ENCODE results near the gene BABAM1. TPM values are rescaled to one million over a fixed set of nuclear protein-coding genes. Genes with fewer than 3 reads are reported as not detected.
A peak's percentile ranks its signal among the peaks of the same experiment; 100 is the strongest.

The BABAM1 gene
- total RNA-seq, 3 donors from 2014 or later (not counting 1 experiment from before 2014, with no cell fraction given) = 106 to 127 (median 106) TPM

DNA sequence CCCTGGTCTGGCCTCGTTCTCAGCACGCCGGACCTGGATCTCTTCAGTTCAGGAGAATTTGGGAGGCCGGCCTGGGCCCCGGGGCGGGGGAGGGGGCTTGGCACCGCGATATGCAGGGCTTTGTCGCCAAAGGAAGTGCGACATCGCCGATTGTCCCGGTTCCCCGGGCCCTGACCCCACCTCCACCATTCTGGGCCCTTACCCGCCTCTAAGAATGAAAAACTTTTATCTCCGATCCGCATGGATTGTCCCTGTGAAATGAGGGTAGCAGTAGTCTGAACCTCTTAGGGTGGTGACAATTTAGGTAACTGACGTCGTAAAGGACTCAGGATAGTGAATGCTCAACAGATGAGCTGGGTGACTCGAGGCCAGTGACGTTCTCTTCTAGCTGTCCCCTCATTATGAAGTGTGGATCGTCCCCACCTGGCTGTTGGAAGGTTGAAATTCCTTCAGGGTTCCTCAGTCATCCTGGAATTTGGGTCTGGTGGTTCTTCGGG, 42.8 kb downstream of the BABAM1 start:
- WGBS (ENCODE audit: insufficient coverage) = 6% methylated on average over 20 of the region's 23 CpGs
- ATAC-seq = no peak
- Histone ChIP-seq H3K27me3 (ENCODE audit: control insufficient read depth, insufficient read depth, low read length) (no peaks in the 10 kb centered on the region), H3K36me3 (ENCODE audit: control insufficient read depth, insufficient read depth, low read length) (peaks cover 11% of the 10 kb centered on the region), H3K4me3 (ENCODE audit: low read length) (peak overlapping the region; percentile 76), H3K27ac (ENCODE audit: low read length) (peak overlapping the region; percentile 61), H3K4me1 (ENCODE audit: control insufficient read depth, insufficient read depth, low read length) (peaks cover 31% of the 10 kb centered on the region), H3K9me3 (ENCODE audit: control insufficient read depth, insufficient read depth, low read length) (no peaks in the 10 kb centered on the region)
- H3K27ac Mint-ChIP-seq = peak overlapping the region; percentile 92 to 93
- intact Hi-C loops (cut with micrococcal nuclease) = loop anchor here (1.0 kb wide), 1 partner anchor 27 kb away; the partner anchor contains the start of gene GTPBP3
- TF ChIP-seq, protein P1, sequence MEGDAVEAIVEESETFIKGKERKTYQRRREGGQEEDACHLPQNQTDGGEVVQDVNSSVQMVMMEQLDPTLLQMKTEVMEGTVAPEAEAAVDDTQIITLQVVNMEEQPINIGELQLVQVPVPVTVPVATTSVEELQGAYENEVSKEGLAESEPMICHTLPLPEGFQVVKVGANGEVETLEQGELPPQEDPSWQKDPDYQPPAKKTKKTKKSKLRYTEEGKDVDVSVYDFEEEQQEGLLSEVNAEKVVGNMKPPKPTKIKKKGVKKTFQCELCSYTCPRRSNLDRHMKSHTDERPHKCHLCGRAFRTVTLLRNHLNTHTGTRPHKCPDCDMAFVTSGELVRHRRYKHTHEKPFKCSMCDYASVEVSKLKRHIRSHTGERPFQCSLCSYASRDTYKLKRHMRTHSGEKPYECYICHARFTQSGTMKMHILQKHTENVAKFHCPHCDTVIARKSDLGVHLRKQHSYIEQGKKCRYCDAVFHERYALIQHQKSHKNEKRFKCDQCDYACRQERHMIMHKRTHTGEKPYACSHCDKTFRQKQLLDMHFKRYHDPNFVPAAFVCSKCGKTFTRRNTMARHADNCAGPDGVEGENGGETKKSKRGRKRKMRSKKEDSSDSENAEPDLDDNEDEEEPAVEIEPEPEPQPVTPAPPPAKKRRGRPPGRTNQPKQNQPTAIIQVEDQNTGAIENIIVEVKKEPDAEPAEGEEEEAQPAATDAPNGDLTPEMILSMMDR (IDR thresholded peaks at IDR 0.05) = no peak
- peaks cover 24 to 41% of the 10 kb centered on the region in 2 donors for H3K4me1 Mint-ChIP-seq
- no peak for DNase-seq
- no peaks in the 10 kb centered on the region for H3K9me3 Mint-ChIP-seq
- peak overlapping the region; percentile 99 for H3K4me3 Mint-ChIP-seq
- H3K27me3 Mint-ChIP-seq (ENCODE audit: low read depth in 2 of 2) = no peaks in the 10 kb centered on the region
- H3K36me3 Mint-ChIP-seq = no peaks in the 10 kb centered on the region

GRCh38 chr19:17311455-17312188, 44.4 kb downstream of the BABAM1 start:
- no peaks in the 10 kb centered on the region for H3K9me3 Mint-ChIP-seq
- no peak overlapping the region for H3K4me3 ChIP-seq (ENCODE audit: low read length)
- 87% methylated on average over 11 of the region's 11 CpGs for WGBS (ENCODE audit: insufficient coverage)
- TF ChIP-seq, protein P1 (IDR thresholded peaks at IDR 0.05) = no peak
- no peak for DNase-seq
- H3K27me3 Mint-ChIP-seq (ENCODE audit: low read depth in 2 of 2) = no peaks in the 10 kb centered on the region
- H3K4me1 Mint-ChIP-seq = peaks cover 19 to 38% of the 10 kb centered on the region in 2 donors
- H3K27me3 ChIP-seq (ENCODE audit: control insufficient read depth, insufficient read depth, low read length) = no peaks in the 10 kb centered on the region
- peaks cover 19% of the 10 kb centered on the region for H3K36me3 ChIP-seq (ENCODE audit: control insufficient read depth, insufficient read depth, low read length)
- H3K9me3 ChIP-seq (ENCODE audit: control insufficient read depth, insufficient read depth, low read length) = no peaks in the 10 kb centered on the region
- H3K36me3 Mint-ChIP-seq = no peaks in the 10 kb centered on the region
- ATAC-seq = no peak
- peak overlapping the region; percentile 23 for H3K27ac Mint-ChIP-seq
- H3K27ac ChIP-seq (ENCODE audit: low read length) = no peak overlapping the region
- H3K4me3 Mint-ChIP-seq = peak overlapping the region; percentile 67
- intact Hi-C loops (cut with micrococcal nuclease) = no loop called here
- peaks cover 19% of the 10 kb centered on the region for H3K4me1 ChIP-seq (ENCODE audit: control insufficient read depth, insufficient read depth, low read length)

DNA sequence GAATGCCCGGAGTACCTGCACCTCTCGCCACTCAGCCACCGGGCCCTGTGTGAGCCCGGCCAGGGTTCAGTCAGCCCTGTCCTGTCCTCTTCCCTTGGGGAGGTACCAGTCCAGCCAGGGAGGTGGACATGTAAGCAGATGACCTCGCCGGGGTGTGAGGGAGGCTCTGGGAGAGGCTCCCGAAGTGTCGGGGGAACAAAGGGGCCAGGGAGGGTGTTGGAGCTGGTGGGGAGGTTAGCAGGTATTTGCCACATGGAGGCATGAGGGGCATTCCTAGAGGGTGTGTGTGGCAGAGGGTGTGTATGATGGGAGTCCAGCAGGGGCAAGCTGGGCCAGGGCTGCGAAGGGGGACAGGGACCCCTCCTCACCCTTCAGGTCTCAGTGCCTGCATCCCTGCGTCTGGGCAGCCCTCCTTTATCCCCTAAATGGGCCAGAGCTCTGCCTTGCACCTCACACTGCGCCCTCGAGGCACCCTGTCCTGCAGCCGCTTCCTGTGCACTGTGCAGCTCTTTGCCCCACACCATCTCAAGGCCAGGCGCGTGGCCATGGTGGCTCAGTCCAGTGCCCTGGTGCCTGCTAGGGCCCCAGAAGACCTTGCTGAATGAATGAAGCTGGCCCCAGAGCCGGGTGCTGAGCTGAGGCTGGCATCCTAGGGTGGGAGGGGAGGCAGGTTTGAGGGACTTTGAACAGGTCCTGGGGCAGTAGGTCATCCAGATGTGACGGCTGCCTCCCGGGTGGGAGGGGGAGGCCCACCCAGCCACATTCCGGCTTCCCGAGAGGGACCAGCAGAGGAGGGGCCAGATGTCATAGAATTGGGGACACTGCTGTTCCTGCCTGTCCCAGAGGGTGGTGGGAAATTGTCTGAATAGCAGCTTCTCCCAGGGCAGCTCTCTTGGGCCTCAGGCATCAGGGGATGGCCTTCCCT, 45.2 kb downstream of the BABAM1 start:
- Histone ChIP-seq H3K36me3 (ENCODE audit: control insufficient read depth, insufficient read depth, low read length) (peaks cover 19% of the 10 kb centered on the region), H3K4me1 (ENCODE audit: control insufficient read depth, insufficient read depth, low read length) (peaks cover 16% of the 10 kb centered on the region), H3K4me3 (ENCODE audit: low read length) (no peak overlapping the region), H3K27me3 (ENCODE audit: control insufficient read depth, insufficient read depth, low read length) (no peaks in the 10 kb centered on the region), H3K9me3 (ENCODE audit: control insufficient read depth, insufficient read depth, low read length) (no peaks in the 10 kb centered on the region), H3K27ac (ENCODE audit: low read length) (no peak overlapping the region)
- H3K4me1 Mint-ChIP-seq = peaks cover 19 to 37% of the 10 kb centered on the region in 2 donors
- no peak for ATAC-seq
- H3K36me3 Mint-ChIP-seq = no peaks in the 10 kb centered on the region
- no peak overlapping the region for H3K4me3 Mint-ChIP-seq
- H3K9me3 Mint-ChIP-seq = no peaks in the 10 kb centered on the region
- WGBS (ENCODE audit: insufficient coverage) = 91% methylated on average over 20 of the region's 20 CpGs
- no peaks in the 10 kb centered on the region for H3K27me3 Mint-ChIP-seq (ENCODE audit: low read depth in 2 of 2)
- intact Hi-C loops (cut with micrococcal nuclease) = no loop called here
- peak overlapping the region in 1 of 2 donors; percentile 23 for H3K27ac Mint-ChIP-seq
- no peak for DNase-seq
- TF ChIP-seq, protein P1 (IDR thresholded peaks at IDR 0.05) = no peak
